ENCODE measurements around the gene FGD6. TPM values are rescaled to one million over a fixed set of nuclear protein-coding genes. Genes with fewer than 3 reads are reported as not detected.
A peak's percentile ranks its signal among the peaks of the same experiment; 100 is the strongest.

FGD6 gene
- total and polyA plus RNA-seq, 2 experiments from 2014 or later = 12.9 to 32.4 TPM

GRCh38 chr12:95206916-95207315 is 10.4 kb downstream of the FGD6 start:
- no peak overlapping the region; the same call in 2 of the 3 replicates for H3K4me3 Mint-ChIP-seq
- H3K27ac Mint-ChIP-seq = peak overlapping the region; percentile 98
- H3K36me3 Mint-ChIP-seq (ENCODE audit: low read depth) = peaks cover 39% of the 10 kb centered on the region
- Histone ChIP-seq H3K27ac (ENCODE audit: low read depth) (peak overlapping the region; percentile 96), H3K4me2 (peak overlapping the region; percentile 64), H3K4me1 (ENCODE audit: insufficient read depth) (peaks cover 90% of the 10 kb centered on the region), H3K36me3 (ENCODE audit: insufficient read depth) (no peaks in the 10 kb centered on the region), H2AFZ (no peak overlapping the region), H4K20me1 (replicated peaks; ENCODE audit: insufficient read depth) (no peaks in the 10 kb centered on the region), H3K4me3 (peak overlapping the region; percentile 36; the same call in 1 of the 2 replicates), H3K79me2 (replicated peaks; ENCODE audit: insufficient read depth) (peaks cover 93% of the 10 kb centered on the region), H3F3A (replicated peaks; ENCODE audit: low read depth) (0 out of 2 replicates have a peak, but pooled peaks cover 3% of the 10 kb centered on the region), H3K9me2 (ENCODE audit: insufficient read depth) (no peaks in the 10 kb centered on the region), H3K27me3 (ENCODE audit: insufficient read depth) (no peaks in the 10 kb centered on the region)
- TF ChIP-seq ETS1 (IDR thresholded peaks at IDR 0.05) = no peak
- no peak for TF ChIP-seq POLR2AphosphoS5 (IDR thresholded peaks at IDR 0.05; ENCODE audit: low read depth)
- TF ChIP-seq REST (IDR thresholded peaks at IDR 0.05; ENCODE audit: unreplicated experiment) = no peak
- TF ChIP-seq EZH2 (IDR thresholded peaks at IDR 0.05; ENCODE audit: low read depth, unreplicated experiment) = no peak
- TF ChIP-seq EZH2phosphoT487 (IDR thresholded peaks at IDR 0.05; ENCODE audit: unreplicated experiment) = no peak
- TF ChIP-seq ZNF462 (CRISPR knock-in tag; IDR thresholded peaks at IDR 0.05) = no peak
- no peak for TF ChIP-seq CREB1 (CRISPR knock-in tag; IDR thresholded peaks at IDR 0.05; ENCODE audit: low read depth)
- TF ChIP-seq STAT1 (IDR thresholded peaks at IDR 0.05; ENCODE audit: unreplicated experiment) = no peak
- TF ChIP-seq NANOG (IDR thresholded peaks at IDR 0.05; ENCODE audit: borderline replicate concordance) = no peak
- TF ChIP-seq ZNF114 (CRISPR knock-in tag; IDR thresholded peaks at IDR 0.05) = no peak
- no peak for TF ChIP-seq ZNF331 (CRISPR knock-in tag; IDR thresholded peaks at IDR 0.05; ENCODE audit: low read depth)
- no peak for TF ChIP-seq CTCF (conservative IDR thresholded peaks at IDR 0.05; ENCODE audit: low read depth in 2 of 2)
- H3K4me1 Mint-ChIP-seq = peaks cover 75% of the 10 kb centered on the region
- H3K9me3 Mint-ChIP-seq = no peaks in the 10 kb centered on the region
- no peak for ATAC-seq
- DNase-seq (ENCODE audit: low spot score) = no peak
- peaks cover 6% of the 10 kb centered on the region for H3K27me3 Mint-ChIP-seq (ENCODE audit: insufficient read depth, low read depth, poor library complexity)
